GM12801 (cell line): Measurements from ENCODE around the gene SPR.

Experiments used
- CTCF ChIP-seq: IDR thresholded peaks from one replicate; pipeline ENCODE4 v1.5.1; 2011; ENCODE audit warnings: control low read depth; ENCODE audit not compliant: insufficient read length; ENCODE audit errors: extremely low read depth

SPR gene

GRCh38 chr2:72924353-72925240 lies 37.4 kb downstream of the SPR start:
- TF ChIP-seq CTCF: no peak

GRCh38 chr2:72925328-72925943 lies 38.2 kb downstream of the SPR start:
- no peak for TF ChIP-seq CTCF

- TF ChIP-seq CTCF: no peak
Observed at GRCh38 chr2:72926368-72926767, 39.2 kb downstream of the SPR start.

GRCh38 chr2:72926811-72927465 lies 39.7 kb downstream of the SPR start:
- TF ChIP-seq CTCF: no peak

- TF ChIP-seq CTCF: no peak
Observed at GRCh38 chr2:72927619-72928550, 40.7 kb downstream of the SPR start.

- TF ChIP-seq CTCF: no peak
Observed at GRCh38 chr2:72929010-72929409, 41.8 kb downstream of the SPR start.
